Astrocyte of the spinal cord (primary cell): ENCODE data around the gene SYTL2.

ENCODE experiments used
- DNase-seq: peaks from one replicate; pipeline ENCODE4 v3.0.0; 2011; ENCODE audit warnings: low read depth, low spot score
- H3K4me3 ChIP-seq: 2 replicates; pipeline ENCODE4 v1.5.1; 2011; ENCODE audit warnings: low read depth, mild to moderate bottlenecking, low read length, moderate library complexity
- CTCF ChIP-seq: IDR thresholded peaks from 2 replicates; pipeline ENCODE4 v1.5.1; 2012; ENCODE audit warnings: low read depth, mild to moderate bottlenecking, low read length, inconsistent platforms
- in situ Hi-C: cut with HindIII; loops from 2 replicates; pipeline ENCODE4 v1.10.0; 2017; ENCODE audit warnings: low sequenced_read_pairs

Gene SYTL2

DNA sequence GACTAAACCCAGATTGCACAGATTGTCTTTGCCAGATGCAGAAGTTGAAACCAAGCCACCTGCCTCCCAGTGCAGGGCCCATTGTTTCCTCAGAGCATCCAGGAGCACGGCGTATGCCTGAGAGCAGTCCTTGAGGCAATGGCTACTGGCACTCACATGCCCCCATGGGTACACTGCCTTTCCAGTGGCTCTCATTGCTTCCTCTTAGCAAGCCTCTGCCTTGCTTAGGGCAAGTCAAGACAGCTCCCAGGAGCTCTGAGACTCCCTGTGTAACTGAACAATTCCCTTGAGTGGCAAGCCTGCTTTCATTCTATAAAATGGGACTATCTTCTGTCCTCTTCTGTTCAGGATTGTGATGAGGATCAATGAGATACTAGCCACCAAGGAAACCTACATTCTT, 4.1 kb downstream of the SYTL2 start:
- no peak for DNase-seq
- in situ Hi-C loops, result no loop called here
- H3K4me3 ChIP-seq, result no peak overlapping the region
- TF ChIP-seq CTCF, result no peak

DNA sequence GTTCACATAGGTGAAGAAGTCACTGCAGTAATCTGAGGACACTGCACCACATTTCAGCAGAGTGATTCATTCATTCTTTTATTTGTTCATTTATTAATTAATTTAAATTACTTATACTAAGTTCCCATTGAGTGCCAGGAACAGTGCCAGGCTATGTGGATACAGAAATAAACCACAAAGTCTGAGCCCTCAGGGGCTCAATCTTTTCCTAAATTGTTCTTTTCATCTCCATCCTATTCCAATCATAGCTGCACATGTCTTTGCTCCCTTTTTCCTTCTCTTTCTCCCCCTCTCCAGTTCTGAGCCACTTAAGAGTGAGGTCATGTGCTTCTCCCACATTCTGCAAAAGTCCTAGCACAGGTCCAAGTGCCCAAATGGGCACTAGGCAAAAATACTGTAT, 4.9 kb downstream of the SYTL2 start:
- TF ChIP-seq CTCF, result no peak
- no peak overlapping the region for H3K4me3 ChIP-seq
- no peak for DNase-seq
- in situ Hi-C loops, result no loop called here

- H3K4me3 ChIP-seq, result no peak overlapping the region
- in situ Hi-C loops, result no loop called here
- TF ChIP-seq CTCF, result no peak
- DNase-seq, result peak; percentile 39
These were observed 5.6 kb downstream of the SYTL2 start for GRCh38 chr11:85805387-85805786.

DNA sequence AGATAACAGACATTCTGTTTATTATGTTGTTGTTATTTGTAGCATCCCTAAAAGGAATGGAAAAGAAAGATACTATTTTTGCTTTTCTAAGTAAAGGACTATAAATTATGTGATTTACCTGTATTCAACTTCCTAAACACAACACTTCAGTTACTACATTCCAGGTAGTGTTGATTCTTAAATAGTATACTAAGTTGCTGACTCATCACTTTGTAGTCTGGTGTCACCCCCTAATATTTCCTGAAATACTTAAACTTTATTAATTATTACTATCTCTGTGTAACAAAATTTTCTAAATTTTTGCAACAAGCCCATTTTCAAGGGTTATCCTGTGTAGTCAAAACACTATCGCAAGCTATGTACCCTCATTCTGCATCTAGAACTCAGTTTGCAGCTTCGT, 7.0 kb downstream of the SYTL2 start:
- H3K4me3 ChIP-seq, result no peak overlapping the region
- in situ Hi-C loops, result no loop called here
- TF ChIP-seq CTCF, result no peak
- no peak for DNase-seq

- H3K4me3 ChIP-seq, result no peak overlapping the region
- in situ Hi-C loops, result no loop called here
- no peak for TF ChIP-seq CTCF
- no peak for DNase-seq
These were observed 7.6 kb downstream of the SYTL2 start for GRCh38 chr11:85803303-85803702.

DNA sequence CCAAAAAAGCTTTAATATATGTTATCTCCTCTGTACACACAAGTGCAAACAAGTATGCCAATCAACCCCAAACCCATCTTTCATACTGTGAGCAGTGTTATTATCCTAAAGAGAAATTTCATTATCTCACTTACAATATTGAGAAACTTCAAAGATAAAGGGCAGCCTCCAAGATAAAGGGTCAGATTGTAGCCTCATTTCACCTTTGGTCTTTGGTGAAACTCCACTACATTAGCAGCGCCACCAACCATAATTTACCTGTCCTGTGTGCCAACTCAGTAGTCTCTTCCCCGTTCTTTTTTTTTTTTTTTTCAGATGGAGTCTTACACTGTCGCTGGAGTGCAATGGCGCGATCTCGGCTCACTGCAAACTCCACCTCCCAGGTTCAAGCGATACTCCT, 9.4 kb downstream of the SYTL2 start:
- in situ Hi-C loops, result no loop called here
- DNase-seq, result no peak
- no peak for TF ChIP-seq CTCF
- H3K4me3 ChIP-seq, result no peak overlapping the region
